SK-N-MC (cell line): ENCODE data around the gene SUGP1.

ENCODE experiments used
- EZH2 ChIP-seq: fragments of 200-600 bp; sonication (generic); IDR thresholded peaks from one replicate; pipeline ENCODE4 v1.6.1; 2017; ENCODE audit warnings: antibody characterized with exemption
- POLR2AphosphoS5 ChIP-seq: IDR thresholded peaks from 2 replicates; pipeline ENCODE4 v1.6.1; 2012; ENCODE audit warnings: mild to moderate bottlenecking, low read depth, low read length, borderline replicate concordance

DNA sequence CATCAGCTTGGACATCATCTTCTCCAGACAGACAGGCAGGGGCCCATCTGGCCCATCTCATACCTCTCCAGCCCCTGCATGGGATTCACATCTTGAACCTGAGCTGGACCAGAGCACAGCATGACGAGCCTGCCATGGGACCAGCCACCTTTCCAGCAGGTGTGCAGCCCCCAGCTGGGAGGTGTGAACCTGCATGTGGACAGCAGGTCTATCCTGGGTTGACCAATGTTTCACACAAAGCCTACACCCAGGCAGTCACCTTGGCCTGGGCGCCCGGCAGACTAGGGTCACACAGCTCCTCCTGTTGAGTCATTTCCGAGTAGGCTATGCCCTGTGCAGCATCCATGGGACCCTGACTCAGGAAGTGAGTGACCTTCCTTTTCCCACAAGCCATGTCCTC, 41.8 kb upstream of the SUGP1 start:
- TF ChIP-seq POLR2AphosphoS5: no peak
- TF ChIP-seq EZH2: no peak
